Rectal smooth muscle tissue (tissue), 1 donor: ENCODE data around the gene PTPRG.

ENCODE experiments used
- H3K27ac ChIP-seq: one replicate; pipeline ENCODE4 v1.7.0; 2013; ENCODE audit warnings: low read depth, low read length, inconsistent platforms
- H3K27me3 ChIP-seq: one replicate; pipeline ENCODE4 v1.7.0; 2013; ENCODE audit warnings: low read length; ENCODE audit not compliant: control insufficient read depth, insufficient read depth
- H3K36me3 ChIP-seq: one replicate; pipeline ENCODE4 v1.7.0; 2013; ENCODE audit warnings: low read length; ENCODE audit not compliant: control insufficient read depth, insufficient read depth
- H3K4me1 ChIP-seq: one replicate; pipeline ENCODE4 v1.7.0; 2013; ENCODE audit warnings: low read length; ENCODE audit not compliant: control insufficient read depth, insufficient read depth
- H3K4me3 ChIP-seq: one replicate; pipeline ENCODE4 v1.7.0; 2013; ENCODE audit warnings: low read length
- H3K9ac ChIP-seq: one replicate; pipeline ENCODE4 v1.7.0; 2013; ENCODE audit warnings: low read length

The PTPRG gene

DNA sequence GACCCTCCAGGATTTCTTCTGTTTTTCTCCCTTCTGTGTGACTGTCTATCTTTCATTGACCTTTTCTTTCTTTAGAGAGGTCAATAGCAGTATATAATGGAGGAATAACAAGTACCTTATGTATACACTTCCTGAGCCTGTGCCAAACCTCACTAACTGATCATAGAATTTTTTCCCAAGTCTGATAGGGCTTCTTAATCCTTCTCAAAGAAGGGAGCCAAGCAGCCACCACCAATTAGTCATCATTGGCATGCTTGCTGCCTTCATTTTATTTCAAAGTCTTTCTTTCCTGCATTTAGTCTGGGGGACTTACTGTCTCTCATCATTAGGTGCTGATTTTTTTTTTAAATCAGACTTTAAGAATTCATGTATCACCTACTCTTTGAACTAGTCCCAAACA, 485.0 kb downstream of the PTPRG start:
- H3K4me1 ChIP-seq = no peaks in the 10 kb centered on the region
- H3K27me3 ChIP-seq = no peaks in the 10 kb centered on the region
- H3K36me3 ChIP-seq = no peaks in the 10 kb centered on the region
- no peak overlapping the region for H3K27ac ChIP-seq
- H3K4me3 ChIP-seq = no peak overlapping the region
- no peak overlapping the region for H3K9ac ChIP-seq

DNA sequence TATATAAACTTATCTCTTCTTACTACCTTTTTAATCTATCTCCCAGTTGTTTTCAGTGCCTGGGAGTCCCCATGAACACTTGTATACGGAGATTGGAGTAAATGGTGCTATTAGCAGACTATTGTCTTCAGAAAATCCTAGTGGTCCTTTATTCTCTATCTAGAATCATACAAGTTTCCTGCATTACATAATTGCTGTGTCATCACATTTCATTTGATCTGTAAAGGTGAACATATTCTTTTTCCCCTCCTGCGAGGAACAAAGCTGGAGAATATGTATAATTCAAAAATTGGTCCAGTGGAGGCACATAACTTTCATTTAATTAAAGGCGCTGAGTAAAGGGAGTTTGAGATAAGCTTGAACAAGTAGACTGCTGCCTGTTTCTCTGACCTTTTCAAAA, 487.2 kb downstream of the PTPRG start:
- no peaks in the 10 kb centered on the region for H3K27me3 ChIP-seq
- no peaks in the 10 kb centered on the region for H3K4me1 ChIP-seq
- H3K27ac ChIP-seq = no peak overlapping the region
- no peak overlapping the region for H3K4me3 ChIP-seq
- H3K36me3 ChIP-seq = no peaks in the 10 kb centered on the region
- no peak overlapping the region for H3K9ac ChIP-seq

DNA sequence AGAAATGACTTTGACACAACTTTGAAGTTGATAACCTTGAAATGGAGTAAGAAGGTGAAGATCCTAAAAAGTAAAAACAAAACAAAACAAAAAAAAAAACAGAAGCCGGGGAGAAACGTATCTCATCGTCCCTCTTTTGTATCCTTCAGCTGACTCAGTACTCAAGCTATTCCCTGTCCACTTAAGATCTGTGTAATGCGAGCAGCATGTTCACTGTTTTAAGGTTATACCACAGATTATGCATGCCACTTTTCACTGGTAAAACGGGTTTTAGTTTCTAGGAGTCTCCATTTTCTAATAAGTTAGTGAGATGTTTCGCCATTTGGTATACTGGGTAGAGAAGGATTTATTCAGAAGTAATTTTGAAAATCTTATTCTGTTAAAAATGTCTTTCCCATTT, 487.7 kb downstream of the PTPRG start:
- H3K4me3 ChIP-seq = no peak overlapping the region
- no peaks in the 10 kb centered on the region for H3K4me1 ChIP-seq
- no peak overlapping the region for H3K27ac ChIP-seq

DNA sequence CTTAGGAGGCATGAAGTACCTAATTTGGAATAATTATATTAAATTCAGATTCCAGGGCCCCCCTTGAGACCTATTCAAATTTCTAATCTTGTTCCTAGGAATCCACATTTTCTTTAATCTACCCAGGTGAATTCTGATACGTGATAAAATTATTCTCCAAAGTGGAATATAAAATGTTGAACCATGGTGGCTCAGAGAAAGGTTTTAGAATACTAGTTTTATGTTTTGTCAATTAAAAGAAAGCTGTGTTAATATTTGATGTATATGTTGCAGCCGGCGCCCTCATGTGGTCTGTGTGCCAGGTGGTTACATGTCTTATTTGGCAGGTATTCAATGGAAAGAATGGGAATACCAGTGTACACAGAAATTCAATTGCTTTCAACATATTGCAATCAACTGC, 490.1 kb downstream of the PTPRG start:
- Histone ChIP-seq H3K9ac (no peak overlapping the region), H3K36me3 (no peaks in the 10 kb centered on the region), H3K4me1 (no peaks in the 10 kb centered on the region), H3K4me3 (no peak overlapping the region), H3K27me3 (no peaks in the 10 kb centered on the region), H3K27ac (no peak overlapping the region)

More for the DNA sequence above, 487.7 kb downstream of the PTPRG start:
- Histone ChIP-seq H3K27me3 (no peaks in the 10 kb centered on the region), H3K36me3 (no peaks in the 10 kb centered on the region), H3K9ac (no peak overlapping the region)

DNA sequence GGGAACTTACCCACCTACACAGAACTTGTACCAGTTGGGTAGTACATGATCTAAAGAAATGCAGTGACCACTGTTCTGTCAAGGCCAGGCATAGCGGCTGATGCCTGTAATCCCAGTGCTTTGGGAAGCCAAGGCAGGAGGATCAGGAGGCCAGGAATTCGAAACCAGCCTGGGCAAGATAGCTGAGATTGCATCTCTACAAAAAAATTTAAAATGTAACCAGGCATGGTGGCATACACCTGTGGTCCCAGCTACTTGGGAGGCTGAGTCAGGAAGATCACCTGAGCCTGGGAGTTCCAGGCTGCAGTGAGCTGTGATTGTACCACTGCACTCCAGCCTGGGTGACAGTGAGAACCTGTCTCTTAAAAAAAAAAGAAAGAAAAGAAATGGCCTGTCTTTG, 491.0 kb downstream of the PTPRG start:
- no peaks in the 10 kb centered on the region for H3K4me1 ChIP-seq
- no peak overlapping the region for H3K27ac ChIP-seq
- H3K9ac ChIP-seq = no peak overlapping the region
- no peak overlapping the region for H3K4me3 ChIP-seq
- no peaks in the 10 kb centered on the region for H3K36me3 ChIP-seq
- H3K27me3 ChIP-seq = no peaks in the 10 kb centered on the region

DNA sequence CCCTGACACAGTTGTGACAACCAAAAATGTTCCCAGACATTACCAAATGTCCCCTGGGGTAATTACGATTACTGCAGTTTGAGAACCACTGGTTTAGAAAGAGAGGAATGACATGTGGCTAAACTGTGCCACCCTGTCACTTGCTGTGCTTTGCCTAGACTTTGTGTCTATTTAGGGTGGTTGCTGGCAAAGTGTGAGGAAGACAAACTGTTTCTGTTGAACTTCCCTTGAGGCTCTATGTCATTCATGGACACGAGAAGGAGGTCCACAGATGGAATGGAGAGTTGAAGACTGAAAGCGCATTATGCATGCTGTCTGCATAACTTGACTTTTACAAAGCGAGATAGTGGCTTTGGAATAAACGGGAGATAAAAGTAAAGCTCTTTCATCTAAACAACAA, 495.3 kb downstream of the PTPRG start:
- Histone ChIP-seq H3K4me3 (no peak overlapping the region), H3K9ac (no peak overlapping the region), H3K27ac (no peak overlapping the region), H3K36me3 (no peaks in the 10 kb centered on the region), H3K27me3 (no peaks in the 10 kb centered on the region), H3K4me1 (no peaks in the 10 kb centered on the region)

DNA sequence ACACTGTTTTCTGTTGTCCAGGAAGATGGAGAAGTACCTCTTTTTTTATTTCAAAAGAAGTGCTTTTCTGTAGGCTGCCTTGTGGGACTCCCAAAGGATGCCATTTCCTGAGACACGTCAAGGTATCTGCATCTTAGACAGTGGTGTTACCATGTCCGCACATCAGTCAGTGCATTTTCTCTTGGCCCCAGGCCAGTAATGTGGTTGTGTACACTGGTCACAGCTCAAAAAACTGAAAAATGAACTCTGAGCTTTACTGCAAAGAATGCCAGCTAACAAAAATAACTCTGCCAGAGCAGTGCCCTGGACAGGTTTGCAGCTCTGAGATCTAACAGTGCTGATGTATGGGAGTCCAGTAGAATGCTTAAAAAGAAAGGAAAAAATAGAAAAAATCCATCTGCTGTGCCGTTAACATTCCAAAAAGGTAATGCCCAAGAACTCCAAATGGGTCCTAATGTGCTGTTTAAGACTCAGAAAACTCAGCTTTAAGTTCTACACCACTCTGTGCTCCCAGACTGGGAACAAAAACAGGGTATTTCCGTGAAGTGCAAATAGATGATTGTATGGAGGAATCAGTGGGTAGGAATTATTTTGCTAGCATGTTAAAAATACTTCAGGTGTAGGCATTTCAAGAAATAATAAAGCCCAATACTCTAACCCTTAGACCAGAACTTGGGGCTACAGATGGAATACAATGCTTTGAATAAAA, 496.1 kb downstream of the PTPRG start:
- Histone ChIP-seq H3K4me1 (no peaks in the 10 kb centered on the region), H3K4me3 (no peak overlapping the region), H3K27ac (no peak overlapping the region), H3K9ac (no peak overlapping the region), H3K27me3 (no peaks in the 10 kb centered on the region), H3K36me3 (no peaks in the 10 kb centered on the region)

DNA sequence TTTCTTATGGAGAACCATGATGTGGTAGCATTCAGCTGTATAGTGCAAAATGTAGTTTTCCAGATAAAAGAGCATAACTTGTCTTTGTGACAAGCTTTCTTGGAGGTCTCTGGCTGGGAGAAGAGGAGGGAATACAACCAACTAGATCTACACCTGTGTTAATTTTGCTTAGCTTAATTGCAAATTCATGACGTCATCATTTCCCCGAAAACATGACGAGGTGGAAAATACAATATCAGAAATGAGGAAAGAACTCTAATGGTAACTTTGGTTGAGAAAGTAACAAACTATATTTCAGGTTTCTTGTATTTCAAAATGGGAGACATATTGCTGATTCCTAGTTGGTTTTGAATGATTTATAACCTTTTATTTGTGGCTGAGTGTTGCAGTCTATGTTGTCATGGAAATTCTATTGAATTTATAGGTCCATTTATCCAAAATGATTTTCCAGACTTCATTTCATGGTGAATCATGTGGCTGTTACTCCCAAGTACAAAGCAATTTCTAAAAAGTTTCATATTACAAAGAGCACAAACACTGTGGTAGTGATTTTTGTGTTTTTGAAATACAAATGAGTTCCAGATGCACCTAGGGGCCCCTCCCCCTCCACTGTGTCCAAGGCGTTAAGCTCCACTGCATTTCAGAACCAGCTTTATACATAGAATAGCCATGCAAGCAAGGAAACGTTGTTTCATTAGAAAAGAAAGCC, 504.8 kb downstream of the PTPRG start:
- Histone ChIP-seq H3K27me3 (no peaks in the 10 kb centered on the region), H3K27ac (no peak overlapping the region), H3K4me1 (no peaks in the 10 kb centered on the region), H3K4me3 (no peak overlapping the region), H3K9ac (no peak overlapping the region), H3K36me3 (no peaks in the 10 kb centered on the region)

DNA sequence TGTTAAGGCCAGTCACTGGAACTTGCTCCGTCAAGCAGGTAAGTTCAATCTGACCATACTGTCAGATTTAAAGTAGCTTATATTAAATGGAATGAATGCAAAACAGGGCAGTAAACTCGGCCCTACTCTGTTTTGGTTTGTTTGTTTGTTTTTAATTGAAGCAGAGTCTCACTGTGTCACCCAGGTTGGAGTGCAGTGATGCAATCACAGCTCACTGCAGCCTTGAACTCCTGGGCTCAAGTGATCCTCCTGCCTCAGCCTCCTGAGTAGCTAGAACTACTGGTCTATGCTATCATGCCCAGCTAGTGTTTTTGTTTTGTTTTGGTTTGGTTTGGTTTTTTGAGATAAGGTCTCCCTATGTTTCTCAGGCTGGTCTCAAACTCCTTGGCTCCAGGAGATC, 507.0 kb downstream of the PTPRG start:
- H3K27ac ChIP-seq = no peak overlapping the region
- H3K4me3 ChIP-seq = no peak overlapping the region
- no peak overlapping the region for H3K9ac ChIP-seq
- no peaks in the 10 kb centered on the region for H3K4me1 ChIP-seq
- no peaks in the 10 kb centered on the region for H3K36me3 ChIP-seq
- no peaks in the 10 kb centered on the region for H3K27me3 ChIP-seq

DNA sequence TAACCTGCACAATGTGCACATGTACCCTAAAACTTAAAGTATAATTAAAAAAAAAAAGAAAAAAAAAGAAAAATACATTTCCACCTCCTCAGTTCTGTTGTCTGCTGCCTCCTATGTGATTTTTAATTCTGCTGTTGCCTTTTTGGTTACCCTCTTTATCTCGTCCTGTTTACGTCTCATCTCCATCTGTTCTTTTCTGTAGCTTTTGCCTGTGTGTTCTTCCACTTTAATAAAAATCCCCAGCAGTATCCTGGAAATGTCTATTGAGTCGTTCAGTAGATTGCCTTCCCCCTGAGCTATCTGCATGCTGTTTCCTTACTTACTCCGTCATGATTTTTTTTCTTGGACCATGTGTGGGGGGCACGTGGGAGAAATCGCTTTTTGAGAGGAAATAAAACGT, 509.5 kb downstream of the PTPRG start:
- Histone ChIP-seq H3K36me3 (no peaks in the 10 kb centered on the region), H3K4me3 (no peak overlapping the region), H3K4me1 (no peaks in the 10 kb centered on the region), H3K27ac (no peak overlapping the region), H3K9ac (no peak overlapping the region), H3K27me3 (no peaks in the 10 kb centered on the region)

DNA sequence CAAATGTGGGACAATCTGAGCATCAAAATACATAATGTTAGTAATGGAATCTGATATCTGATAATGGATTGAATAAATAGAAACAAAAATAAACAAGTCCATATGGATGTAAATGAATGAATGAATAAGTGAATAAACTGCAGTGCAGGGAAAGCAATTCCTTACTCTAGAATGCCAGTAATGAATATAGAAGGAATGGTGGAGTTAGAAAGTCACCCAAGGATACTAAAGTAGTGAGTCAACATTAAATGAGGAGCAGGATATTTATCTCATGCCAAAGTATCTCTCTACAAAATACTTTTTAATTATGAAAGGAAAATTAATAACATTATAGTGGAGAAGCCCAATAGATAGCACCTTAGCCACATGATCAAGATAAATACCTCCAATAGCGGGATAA, 511.7 kb downstream of the PTPRG start:
- H3K36me3 ChIP-seq = no peaks in the 10 kb centered on the region
- no peaks in the 10 kb centered on the region for H3K27me3 ChIP-seq
- no peak overlapping the region for H3K27ac ChIP-seq
- H3K4me3 ChIP-seq = no peak overlapping the region
- no peak overlapping the region for H3K9ac ChIP-seq
- no peaks in the 10 kb centered on the region for H3K4me1 ChIP-seq

DNA sequence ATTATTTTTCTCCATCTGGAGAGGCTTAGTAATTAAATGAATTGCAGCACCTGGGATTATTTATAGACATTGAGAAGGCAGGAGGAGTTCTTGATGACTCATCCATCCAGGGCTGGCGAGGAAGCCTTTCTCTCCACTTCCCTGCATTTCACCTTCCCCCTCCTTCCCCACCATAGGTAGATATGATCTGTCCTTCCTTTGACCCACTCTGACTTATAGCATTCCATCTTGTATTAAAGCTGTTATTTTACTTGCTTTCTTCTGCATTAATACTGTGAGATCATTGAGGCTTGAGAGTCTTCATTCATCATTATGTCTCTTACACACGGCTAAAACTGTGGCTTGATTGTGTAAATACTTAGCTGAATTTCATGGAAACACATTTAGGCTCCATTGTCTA, 523.2 kb downstream of the PTPRG start:
- Histone ChIP-seq H3K36me3 (no peaks in the 10 kb centered on the region), H3K4me3 (no peak overlapping the region), H3K9ac (no peak overlapping the region), H3K4me1 (no peaks in the 10 kb centered on the region), H3K27ac (no peak overlapping the region), H3K27me3 (no peaks in the 10 kb centered on the region)

DNA sequence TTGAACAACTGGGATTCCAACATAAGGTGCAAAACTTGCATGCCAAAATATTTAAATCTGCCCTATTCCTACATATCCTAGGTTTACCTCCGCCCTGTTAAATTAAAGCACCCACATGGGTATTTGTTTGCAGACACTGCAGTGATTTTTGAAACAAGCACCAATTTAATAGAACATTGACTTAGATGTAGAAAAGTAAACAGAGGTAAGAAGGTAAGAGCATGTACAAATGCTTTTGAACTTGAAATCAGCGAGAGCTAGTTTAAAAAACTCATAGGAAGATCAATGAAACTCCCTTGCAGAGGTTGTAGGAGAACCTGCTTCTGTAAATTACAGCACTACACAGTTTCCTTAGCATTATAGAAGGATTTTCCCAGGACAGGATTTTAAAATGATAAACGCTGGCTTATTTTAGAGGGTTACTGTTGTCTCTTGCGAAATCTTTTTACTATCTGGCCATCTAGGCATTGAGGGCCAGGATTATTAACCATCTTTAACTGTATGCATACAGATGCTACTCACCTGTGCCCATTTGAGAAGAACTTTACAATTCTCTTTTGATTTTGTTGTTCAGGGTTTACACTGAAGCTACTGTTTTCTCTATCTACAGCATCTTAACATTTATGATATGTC, 527.2 kb downstream of the PTPRG start:
- no peaks in the 10 kb centered on the region for H3K36me3 ChIP-seq
- no peak overlapping the region for H3K9ac ChIP-seq
- no peak overlapping the region for H3K4me3 ChIP-seq
- no peaks in the 10 kb centered on the region for H3K4me1 ChIP-seq
- no peaks in the 10 kb centered on the region for H3K27me3 ChIP-seq
- H3K27ac ChIP-seq = no peak overlapping the region
